ENCODE data around the gene TMEM219.

TMEM219 gene

DNA sequence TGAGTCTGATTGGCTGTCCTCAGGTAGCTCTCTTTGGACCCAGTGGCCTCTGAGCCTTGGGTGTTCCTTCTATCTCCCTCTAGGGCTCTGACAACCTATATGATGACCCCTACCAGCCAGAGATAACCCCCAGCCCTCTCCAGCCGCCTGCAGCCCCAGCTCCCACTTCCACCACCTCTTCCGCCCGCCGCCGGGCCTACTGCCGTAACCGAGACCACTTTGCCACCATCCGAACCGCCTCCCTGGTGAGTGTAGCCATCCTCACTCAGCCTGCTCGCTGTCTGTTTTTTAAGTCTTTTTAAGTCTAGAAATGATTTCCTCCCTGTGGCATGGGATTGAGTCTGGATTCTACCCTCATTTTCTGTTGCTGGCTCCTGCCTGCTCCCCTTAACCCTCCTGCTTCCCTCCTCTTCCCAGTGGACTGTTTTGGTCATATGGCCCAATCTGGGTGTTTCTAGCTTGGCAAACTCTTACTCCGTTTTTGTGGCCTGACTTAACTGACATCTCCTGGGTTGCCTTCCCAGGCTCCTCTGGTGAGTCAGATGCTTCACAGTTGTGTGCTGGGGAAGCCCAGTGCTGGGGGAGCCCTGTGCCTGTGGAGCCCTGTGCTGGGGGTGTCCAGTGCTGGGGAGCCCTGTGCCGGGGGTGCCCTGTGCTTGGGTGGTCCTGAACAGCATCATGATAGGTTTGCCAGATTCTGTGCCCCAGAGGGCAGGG, 21.7 kb downstream of the TMEM219 start:
- DNase-seq: no peak

DNA sequence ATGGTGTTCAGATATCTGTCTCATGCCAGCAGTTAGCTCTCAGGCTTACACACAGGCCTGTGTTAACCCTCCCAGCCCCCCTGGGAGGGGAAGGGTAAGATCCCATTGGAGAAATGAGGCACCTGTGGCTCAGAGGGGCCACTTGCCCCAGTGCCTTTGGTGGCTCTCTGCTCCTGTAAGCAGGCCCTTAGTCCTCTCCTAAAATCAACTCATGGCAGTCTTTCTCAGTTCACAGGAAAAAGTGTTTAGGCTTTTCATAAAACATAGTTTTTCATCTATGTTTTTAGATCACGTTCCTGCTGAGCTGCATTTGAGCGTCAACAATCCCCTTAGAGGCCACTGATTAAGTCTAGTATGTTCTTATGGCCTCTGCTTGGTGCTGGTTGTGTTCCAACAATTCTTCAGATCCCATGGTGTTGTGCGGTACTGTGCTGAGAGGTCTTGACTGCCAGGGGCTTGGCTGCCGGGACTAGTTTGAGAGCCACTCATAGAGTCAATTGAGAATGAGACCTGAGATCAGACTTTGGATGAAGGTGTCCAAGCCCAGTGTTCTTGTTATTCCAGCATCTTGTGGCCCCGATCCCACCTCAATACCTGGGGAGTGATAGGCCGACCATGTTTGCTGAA, 22.4 kb downstream of the TMEM219 start:
- DNase-seq: no peak

DNA sequence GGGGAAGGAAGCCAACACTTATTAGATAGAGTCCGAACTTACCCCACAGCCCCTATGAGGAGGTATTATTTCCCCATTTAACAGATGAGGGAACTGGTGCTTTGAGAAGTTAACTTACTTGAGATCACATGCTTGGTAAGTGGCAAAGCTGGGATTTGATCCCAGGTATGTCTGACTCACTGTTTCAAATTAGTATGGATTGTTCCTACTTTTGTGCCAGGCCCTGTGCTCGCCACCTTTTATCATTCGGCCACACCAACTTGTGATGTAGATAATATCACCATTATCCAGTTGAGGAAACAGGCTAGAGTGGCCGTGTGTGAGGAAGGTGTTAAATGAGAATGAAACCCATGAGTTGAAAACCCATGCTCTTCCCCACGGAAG, 22.9 kb downstream of the TMEM219 start:
- no peak for DNase-seq

DNA sequence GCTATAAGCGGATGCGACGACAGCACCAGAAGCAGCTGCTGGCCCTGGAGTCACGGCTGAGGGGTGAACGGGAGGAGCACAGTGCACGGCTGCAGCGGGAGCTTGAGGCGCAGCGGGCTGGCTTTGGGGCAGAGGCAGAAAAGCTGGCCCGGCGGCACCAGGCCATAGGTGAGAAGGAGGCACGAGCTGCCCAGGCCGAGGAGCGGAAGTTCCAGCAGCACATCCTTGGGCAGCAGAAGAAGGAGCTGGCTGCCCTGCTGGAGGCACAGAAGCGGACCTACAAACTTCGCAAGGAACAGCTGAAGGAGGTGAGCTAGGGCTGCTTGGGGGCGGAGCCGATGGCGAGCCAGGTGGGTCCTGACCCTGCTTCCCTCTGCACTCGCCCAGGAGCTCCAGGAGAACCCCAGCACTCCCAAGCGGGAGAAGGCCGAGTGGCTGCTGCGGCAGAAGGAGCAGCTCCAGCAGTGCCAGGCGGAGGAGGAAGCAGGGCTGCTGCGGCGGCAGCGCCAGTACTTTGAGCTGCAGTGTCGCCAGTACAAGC, 23.5 kb downstream of the TMEM219 start:
- DNase-seq: no peak

DNA sequence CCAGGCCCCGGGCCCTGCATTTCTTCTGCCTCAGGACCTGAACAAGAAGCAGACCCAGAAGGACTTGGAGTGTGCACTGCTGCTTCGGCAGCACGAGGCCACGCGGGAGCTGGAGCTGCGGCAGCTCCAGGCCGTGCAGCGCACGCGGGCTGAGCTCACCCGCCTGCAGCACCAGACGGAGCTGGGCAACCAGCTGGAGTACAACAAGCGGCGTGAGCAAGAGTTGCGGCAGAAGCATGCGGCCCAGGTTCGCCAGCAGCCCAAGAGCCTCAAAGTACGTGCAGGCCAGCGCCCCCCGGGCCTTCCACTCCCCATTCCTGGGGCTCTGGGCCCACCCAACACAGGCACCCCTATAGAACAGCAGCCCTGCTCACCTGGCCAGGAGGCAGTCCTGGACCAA, 24.4 kb downstream of the TMEM219 start:
- DNase-seq: no peak

DNA sequence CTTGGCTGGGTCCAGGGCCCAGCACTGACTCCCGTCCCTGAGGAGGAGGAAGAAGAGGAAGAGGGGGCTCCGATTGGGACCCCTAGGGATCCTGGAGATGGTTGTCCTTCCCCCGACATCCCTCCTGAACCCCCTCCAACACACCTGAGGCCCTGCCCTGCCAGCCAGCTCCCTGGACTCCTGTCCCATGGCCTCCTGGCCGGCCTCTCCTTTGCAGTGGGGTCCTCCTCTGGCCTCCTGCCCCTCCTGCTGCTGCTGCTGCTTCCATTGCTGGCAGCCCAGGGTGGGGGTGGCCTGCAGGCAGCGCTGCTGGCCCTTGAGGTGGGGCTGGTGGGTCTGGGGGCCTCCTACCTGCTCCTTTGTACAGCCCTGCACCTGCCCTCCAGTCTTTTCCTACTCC, 25.1 kb downstream of the TMEM219 start:
- no peak for DNase-seq

DNA sequence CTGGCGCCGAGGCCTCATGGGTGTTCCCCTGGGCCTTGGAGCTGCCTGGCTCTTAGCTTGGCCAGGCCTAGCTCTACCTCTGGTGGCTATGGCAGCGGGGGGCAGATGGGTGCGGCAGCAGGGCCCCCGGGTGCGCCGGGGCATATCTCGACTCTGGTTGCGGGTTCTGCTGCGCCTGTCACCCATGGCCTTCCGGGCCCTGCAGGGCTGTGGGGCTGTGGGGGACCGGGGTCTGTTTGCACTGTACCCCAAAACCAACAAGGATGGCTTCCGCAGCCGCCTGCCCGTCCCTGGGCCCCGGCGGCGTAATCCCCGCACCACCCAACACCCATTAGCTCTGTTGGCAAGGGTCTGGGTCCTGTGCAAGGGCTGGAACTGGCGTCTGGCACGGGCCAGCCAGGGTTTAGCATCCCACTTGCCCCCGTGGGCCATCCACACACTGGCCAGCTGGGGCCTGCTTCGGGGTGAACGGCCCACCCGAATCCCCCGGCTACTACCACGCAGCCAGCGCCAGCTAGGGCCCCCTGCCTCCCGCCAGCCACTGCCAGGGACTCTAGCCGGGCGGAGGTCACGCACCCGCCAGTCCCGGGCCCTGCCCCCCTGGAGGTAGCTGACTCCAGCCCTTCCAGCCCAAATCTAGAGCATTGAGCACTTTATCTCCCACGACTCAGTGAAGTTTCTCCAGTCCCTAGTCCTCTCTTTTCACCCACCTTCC, 25.6 kb downstream of the TMEM219 start:
- no peak for DNase-seq

DNA sequence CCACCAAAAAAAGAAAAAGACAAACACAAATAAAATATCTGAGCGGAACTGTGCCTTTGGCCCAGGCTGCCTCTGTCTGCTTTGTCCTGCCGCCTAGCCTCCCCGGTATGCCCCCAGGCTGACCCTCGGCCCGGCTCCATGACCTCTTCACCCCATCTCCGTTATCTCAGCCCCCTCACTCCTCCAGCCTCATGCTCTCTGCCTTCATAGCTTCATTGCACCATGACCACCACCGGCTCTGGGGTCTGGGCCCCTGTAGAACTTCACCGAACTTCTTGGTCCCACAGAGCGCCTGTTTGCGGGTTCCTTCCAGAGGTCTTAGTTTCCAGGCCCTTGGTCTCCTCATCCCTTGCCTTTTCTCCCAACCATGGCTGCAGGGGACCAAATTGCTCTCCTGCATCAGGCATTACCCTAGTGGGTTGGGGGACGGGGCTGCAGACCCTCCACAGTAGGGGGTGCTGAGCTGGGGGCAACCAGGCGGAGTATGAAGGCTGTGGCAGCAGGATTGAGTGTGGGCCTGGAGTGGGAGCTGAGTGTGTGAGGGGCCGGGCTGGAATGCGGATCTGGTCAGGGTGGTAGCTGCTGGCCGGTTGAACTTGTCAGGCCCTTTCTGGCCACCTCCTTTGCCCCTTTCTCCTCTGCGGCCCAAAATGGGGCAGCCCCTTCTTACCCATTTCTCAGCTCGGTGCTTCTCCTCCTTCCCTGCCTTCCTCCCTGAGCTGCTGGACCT, 26.6 kb downstream of the TMEM219 start:
- no peak for DNase-seq

DNA sequence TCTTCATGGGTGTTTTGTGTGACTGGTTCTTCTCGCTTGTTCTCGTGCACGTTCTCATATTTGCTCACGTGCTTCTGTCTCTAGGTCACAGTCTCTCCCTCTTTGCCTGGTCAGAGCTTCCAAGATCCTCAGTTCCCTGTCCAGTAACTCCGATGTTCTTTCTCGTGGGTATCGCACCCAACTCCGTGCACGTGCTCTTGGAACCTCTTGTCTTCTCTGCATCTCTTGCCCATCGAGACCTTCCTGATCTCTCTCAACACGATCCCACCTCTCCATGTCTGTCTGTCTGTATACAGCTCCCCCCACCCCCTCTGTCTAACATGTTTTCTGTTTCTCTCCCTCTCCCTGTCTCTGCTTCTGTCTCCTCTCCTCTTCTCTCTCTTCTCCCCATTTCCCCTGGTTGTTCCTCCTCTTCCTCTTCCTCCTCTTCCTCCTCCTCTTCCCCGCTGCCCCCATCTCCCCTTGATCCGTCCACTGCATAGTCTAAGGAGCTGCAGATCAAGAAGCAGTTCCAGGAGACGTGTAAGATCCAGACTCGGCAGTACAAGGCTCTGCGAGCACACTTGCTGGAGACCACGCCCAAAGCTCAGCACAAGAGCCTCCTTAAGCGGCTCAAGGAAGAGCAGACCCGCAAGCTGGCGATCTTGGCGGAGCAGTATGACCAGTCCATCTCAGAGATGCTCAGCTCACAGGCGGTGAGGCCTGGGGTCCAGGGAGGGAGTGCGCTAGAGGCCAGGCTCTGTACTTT, 27.4 kb downstream of the TMEM219 start:
- DNase-seq: no peak

DNA sequence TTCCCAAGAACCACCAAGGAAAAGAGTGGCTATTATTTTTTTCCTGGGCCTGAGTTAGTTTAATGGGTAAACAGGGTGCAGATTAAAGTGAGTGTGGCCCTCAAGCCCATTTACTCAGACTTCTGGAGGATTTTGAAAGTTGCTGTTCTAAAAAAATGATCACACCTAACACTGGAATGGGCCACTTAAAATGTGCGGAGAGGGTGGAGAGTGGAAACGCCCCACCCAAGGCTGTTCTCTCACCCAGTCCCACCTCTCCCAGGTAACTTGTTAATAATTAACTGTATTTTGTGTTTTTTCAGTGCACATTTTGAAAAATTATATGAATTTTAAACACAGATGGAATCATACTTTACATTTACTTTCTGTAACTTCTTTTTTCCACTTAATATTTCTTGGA, 28.2 kb downstream of the TMEM219 start:
- DNase-seq: no peak

DNA sequence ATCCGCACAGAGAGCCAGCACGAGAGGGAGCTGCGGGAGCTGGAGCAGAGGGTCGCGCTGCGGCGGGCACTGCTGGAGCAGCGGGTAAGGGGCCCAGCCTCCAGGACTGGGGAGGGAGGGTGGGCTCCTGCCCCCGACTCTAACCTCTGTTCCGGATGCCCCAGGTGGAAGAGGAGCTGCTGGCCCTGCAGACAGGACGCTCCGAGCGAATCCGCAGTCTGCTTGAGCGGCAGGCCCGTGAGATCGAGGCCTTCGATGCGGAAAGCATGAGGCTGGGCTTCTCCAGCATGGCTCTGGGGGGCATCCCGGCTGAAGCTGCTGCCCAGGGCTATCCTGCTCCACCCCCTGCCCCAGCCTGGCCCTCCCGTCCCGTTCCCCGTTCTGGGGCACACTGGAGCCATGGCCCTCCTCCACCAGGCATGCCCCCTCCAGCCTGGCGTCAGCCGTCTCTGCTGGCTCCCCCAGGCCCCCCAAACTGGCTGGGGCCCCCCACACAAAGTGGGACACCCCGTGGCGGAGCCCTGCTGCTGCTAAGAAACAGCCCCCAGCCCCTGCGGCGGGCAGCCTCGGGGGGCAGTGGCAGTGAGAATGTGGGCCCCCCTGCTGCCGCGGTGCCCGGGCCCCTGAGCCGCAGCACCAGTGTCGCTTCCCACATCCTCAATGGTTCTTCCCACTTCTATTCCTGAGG, 29.1 kb downstream of the TMEM219 start:
- no peak for DNase-seq

DNA sequence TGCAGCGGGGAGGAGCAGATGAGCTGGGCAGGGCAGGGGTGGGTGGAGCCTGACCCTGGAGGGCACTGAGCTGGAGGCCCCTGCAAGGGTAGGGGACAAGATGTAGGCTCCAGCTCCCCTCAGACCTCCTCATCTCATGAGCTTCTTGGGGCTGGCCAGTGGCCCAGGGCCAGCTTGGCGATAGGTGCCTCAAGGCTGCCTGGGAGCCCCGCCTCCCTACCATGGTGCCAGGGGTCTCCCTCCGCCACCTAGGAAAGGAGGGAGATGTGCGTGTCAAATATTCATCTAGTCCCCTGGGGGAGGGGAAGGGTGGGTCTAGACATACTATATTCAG, 29.7 kb downstream of the TMEM219 start:
- no peak for DNase-seq

DNA sequence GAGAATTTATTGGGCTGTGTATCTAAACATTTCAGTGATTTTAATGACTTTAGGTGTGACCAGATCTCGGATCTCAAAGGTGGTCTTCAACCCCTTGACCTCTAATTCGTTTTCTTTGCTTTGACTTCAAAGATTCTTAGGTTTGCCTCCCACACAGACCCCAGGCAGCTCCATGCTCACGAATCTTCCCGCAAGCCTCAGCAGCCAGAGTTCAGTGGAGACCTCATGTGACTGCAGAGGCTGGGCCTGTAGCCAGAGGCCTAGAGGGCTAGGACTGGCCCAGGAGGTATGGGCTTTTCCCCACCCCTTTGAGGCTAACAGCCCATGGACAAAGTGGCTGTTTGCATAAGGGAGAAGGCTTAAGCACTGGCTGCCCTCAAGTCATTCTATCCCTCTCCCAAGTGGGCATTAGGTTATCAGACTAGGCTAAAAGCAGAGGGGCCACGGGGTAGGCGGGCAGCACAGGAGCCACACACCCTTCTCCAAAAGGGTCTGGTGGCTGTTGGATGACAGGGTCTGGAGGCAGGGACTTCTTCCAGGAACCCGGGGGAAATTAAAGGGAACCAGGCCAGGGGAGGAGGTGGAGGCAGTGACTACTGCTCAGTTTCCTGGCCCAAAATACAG, 30.6 kb downstream of the TMEM219 start:
- DNase-seq: no peak

DNA sequence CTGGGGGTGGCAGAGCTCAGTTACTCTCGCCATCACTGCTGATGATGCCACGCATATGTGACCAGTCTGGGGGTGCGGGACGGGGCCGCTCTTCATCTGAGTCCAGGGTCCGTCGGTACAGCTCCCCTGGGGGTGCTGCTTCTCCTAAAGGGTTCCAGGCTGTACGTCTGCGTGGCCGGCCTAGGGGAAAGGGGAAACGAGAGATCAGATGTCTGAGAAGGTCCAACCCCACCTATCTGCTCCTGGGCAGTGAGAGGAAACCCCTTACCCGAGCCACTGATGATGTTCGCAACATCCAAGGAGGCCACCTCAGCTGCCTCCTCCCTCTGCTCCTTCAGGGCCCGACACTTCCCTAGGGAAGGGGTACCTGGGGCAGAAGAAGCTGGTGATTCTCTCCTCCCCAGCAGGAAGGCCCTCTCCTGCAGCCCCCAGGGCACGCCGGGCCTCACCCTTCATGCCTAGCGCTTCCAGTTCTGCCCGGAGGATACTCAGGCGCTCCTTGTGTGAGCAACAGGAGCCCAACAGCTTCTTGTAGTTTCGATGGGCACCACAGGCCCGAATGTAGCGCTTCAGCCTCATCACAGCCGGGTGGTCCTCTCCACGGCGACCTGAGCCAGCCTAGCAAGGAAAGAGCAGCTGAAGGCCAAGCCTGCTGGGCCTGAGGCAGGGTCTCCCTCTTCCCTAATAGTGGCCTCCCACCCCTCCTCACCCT, 31.5 kb downstream of the TMEM219 start:
- no peak for DNase-seq

DNA sequence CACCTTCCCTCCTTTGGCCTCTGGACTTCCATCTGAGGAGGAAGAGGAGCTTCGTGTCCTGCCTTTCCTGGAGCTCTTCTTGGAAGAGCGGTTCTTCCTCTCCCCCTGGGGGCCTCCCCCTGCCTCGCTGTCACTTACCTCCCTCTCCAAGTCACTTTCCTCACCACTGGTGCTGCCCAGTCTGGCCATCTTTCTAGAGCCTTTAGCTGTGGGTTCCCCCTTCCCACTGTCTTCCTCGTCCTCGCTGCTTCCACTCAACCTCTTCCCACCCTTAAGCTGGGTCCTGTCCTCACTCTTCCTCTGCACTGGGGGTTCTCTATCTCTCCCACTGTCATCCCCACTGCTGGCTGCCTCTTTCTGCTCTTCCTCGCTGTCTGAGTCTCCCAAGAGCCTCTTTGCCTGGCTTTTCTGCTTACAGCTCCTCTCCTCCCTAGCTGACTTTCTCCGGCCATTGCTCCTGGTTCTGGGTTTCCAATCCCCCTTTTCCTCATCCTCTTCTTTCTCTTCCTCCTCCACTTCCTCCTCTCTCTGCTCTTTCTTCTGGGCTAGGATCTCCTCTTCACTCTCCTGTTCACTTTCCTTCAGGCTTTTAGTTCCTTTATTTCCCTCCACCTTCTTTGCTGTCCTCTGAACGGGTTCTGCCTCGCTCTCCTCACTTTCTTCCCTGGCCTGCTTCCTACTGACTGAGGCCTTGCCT, 32.2 kb downstream of the TMEM219 start:
- DNase-seq: no peak

DNA sequence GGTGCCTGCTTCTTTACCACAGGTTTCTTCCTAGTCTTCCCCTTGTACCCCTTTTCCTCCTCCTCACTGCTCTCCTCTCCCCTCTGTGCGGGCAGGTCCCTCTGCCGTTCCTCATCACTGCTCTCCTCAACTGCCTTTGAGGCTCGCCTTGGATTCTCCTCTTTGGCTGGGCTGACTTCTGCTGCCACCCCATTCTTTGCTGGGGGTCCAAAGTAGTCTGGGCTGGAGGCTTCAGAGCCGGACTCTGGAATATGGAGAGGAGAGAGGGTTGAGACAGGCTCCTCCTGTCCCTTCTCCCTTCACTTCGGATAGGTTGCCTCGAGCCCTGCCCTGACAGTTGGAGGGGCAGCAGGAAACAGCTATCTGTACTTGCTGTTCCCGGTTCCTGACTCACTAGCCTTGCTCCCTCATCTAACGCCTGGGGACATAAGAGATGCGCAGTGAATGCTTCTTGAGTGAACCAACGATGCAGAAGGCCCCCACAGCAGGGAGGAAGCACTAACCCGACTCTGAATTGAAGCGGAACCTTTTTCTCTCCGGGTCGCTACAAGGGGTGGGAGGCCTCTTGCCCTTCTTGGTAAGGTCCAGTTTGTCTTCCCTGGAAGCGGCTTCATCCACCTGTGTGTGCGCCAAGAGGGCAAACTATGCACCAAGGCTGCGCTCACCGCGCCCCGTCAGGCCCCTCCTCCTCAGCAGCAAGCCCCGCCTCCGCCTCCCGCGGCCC, 32.9 kb downstream of the TMEM219 start:
- peak; percentile 41 to 55 for DNase-seq

DNA sequence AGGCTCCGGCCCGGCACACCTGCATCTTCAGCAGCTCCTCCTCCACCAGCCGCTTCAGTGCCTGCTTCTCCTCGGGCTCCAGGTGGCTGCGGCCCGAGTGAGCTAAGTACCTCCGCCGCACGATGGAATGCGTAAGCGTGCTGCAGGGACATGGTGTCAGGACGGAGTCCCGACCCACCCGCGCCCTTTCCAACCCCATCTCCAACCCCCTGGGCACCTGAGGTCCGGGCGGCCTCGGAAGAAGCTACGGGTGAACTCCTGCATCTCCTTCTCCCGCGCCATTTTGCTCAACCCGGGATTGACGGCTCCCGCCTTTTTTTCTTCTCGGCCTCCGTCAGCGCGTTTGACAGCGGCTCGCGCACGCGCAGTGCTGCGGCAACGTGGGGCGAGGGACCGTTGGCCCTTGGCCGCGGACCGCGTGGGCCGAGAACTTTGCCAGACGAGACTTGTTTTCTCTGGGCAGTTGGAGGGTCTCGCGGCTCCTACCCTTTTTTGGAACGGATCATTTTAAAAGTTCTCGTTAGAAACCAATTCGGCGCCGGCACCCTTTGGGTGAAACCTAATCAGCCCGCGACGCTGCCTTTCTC, 33.5 kb downstream of the TMEM219 start, which contains the start of gene HIRIP3:
Gene HIRIP3 (minus strand): TSS at position 294 of the 587 bp plus-strand sequence. CDS start 12 bp downstream, at position 282.
- DNase-seq: peak; percentile 61 to 76

DNA sequence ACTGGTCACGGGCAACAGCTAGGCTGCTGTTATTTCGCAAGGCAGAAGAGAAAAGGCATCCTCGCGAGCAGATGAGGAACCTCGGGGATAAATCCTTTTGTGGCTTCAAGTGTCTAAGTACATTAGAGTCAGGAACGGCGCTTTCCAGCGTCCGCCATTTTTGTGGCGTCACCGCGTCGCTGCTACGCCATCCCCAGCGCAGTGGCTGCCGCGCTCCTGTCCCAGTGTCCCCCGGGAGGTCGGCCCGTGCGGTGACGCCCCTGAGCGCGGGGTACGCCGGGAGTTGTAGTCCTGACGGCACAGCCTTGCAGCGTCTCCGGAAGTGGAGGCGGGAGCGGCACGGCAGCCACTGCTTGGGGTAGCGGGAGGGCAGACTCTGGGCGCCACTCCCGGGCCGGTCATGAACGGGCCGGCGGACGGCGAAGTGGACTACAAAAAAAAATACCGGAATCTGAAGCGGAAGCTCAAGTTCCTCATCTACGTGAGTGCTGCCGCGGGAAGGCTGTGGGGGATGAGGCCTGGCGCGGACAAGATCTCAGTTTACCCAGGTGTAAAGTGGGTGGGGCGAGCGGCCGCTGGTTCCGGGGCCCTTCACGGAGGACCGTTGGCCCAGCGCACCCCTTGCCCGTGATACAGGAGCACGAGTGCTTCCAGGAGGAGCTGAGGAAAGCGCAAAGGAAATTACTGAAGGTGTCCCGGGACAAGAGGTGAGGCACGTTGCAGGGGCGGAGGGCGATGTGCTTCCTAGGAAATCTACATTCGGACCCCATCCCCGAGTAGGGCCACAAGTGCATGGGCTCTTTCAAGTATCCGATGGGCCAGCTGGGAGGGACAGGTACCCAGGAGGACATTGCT, 34.3 kb downstream of the TMEM219 start, which contains the start of gene INO80E:
Gene INO80E (plus strand): TSS at position 331 of the 855 bp plus-strand sequence. CDS start 70 bp downstream, at position 401.
- DNase-seq: peak; percentile 90 to 94

All from NCI-H2081 (cell line).